ENCODE results near the gene TAT. TPM values are rescaled to one million over a fixed set of nuclear protein-coding genes. Genes with fewer than 3 reads are reported as not detected.

The TAT gene
- total and polyA plus RNA-seq, 9 donors: 0.02 to 1.3 (median 0.34) TPM; not detected in 4

GRCh38 chr16:71536752-71537499 lies 40.0 kb downstream of the TAT start:
- Histone ChIP-seq H3K27me3 (no peaks in the 10 kb centered on the region), H3K36me3 (no peaks in the 10 kb centered on the region), H3K27ac (no peak overlapping the region), H3K9me3 (no peaks in the 10 kb centered on the region), H3K4me1 (ENCODE audit: insufficient read depth) (no peaks in the 10 kb centered on the region), H3K4me3 (no peak overlapping the region)
- TF ChIP-seq POLR2A (IDR thresholded peaks at IDR 0.05) (no peak), CTCF (IDR thresholded peaks at IDR 0.05) (no peak), EP300 (IDR thresholded peaks at IDR 0.05) (no peak)
- no peak for DNase-seq
- intact Hi-C loops (cut with DNase I): no loop called here
- 91 to 94% (median 93%) methylated on average over 28 of the region's 28 CpGs for WGBS, 3 donors

- Histone ChIP-seq H3K27me3 (no peaks in the 10 kb centered on the region), H3K4me1 (ENCODE audit: insufficient read depth) (no peaks in the 10 kb centered on the region), H3K27ac (no peak overlapping the region), H3K36me3 (no peaks in the 10 kb centered on the region), H3K4me3 (no peak overlapping the region), H3K9me3 (no peaks in the 10 kb centered on the region)
- 66 to 71% (median 69%) methylated on average over 3 of the region's 3 CpGs for WGBS, 3 donors
- TF ChIP-seq POLR2A (IDR thresholded peaks at IDR 0.05): no peak
- no peak for TF ChIP-seq EP300 (IDR thresholded peaks at IDR 0.05)
- TF ChIP-seq CTCF (IDR thresholded peaks at IDR 0.05): no peak
- intact Hi-C loops (cut with DNase I): no loop called here
- no peak for DNase-seq
Measured at GRCh38 chr16:71532366-71532765, 44.5 kb downstream of the TAT start.

- no peak for DNase-seq
- no peaks in the 10 kb centered on the region for H3K36me3 ChIP-seq
- H3K27me3 ChIP-seq: no peaks in the 10 kb centered on the region
- no peaks in the 10 kb centered on the region for H3K9me3 ChIP-seq
- no peaks in the 10 kb centered on the region for H3K4me1 ChIP-seq (ENCODE audit: insufficient read depth)
- H3K27ac ChIP-seq: no peak overlapping the region
- H3K4me3 ChIP-seq: no peak overlapping the region
- TF ChIP-seq CTCF (IDR thresholded peaks at IDR 0.05) (no peak), EP300 (IDR thresholded peaks at IDR 0.05) (no peak), POLR2A (IDR thresholded peaks at IDR 0.05) (no peak)
- intact Hi-C loops (cut with DNase I): no loop called here
- 75 to 82% (median 76%) methylated on average over 4 of the region's 4 CpGs for WGBS, 3 donors
Measured at GRCh38 chr16:71528863-71529262, 48.0 kb downstream of the TAT start.

- Histone ChIP-seq H3K36me3 (no peaks in the 10 kb centered on the region), H3K27ac (no peak overlapping the region), H3K4me3 (no peak overlapping the region), H3K9me3 (no peaks in the 10 kb centered on the region), H3K4me1 (ENCODE audit: insufficient read depth) (no peaks in the 10 kb centered on the region), H3K27me3 (no peaks in the 10 kb centered on the region)
- no peak for DNase-seq
- WGBS, 3 donors: 91 to 96% (median 91%) methylated on average over 1 of the region's 1 CpG
- intact Hi-C loops (cut with DNase I): no loop called here
- TF ChIP-seq POLR2A (IDR thresholded peaks at IDR 0.05) (no peak), CTCF (IDR thresholded peaks at IDR 0.05) (no peak), EP300 (IDR thresholded peaks at IDR 0.05) (no peak)
Measured at GRCh38 chr16:71528257-71528656, 48.6 kb downstream of the TAT start.
